ENCODE measurements around the gene DEFB113.
"Not testable (repeated sequence)": the region's sequence is repeated elsewhere in the genome, so short reads cannot be mapped to it uniquely, and the experiment has no call there.

The DEFB113 gene

DNA sequence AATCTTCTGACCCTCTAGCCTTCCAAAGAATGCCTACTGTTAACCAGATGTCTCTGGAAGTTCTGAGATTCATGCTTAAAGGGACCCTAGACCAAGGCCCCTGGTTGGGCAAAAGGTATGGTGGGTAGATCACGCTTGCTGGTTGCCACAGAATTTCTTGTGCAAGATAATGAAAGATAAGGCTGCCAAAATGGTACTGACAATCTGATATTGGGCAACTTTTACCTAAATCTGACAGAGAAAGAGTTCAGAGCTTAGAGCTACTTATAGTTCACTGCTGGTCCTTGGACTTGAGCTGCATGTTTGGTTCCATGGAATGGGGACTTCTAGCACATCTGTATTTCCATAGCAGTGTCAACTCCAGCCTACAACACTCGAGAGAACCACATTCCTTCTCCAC lies 17.5 kb downstream of the DEFB113 start:
- Mint-ChIP-seq H3K36me3 (ENCODE audit: low read depth) (no peaks in the 10 kb centered on the region), H3K27me3 (no peaks in the 10 kb centered on the region), H3K4me3 (no peak overlapping the region), H3K27ac (no peak overlapping the region), H3K9me3 (peaks cover 10% of the 10 kb centered on the region), H3K4me1 (ENCODE audit: low read depth) (no peaks in the 10 kb centered on the region)

DNA sequence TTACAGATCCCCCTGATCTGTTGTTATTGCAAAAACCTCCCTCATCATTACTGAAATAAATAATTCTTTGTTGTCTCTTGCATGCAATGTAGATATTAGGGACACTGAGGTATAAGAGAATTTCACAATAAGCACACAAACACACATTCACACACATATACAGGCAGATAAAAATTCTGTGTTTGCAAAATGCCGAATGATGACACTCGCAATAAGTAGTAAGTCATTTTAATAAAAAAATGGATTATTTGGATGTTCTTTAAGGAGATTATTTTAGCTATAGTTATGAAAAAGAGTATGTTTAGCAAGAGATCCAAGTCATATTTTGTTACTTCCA lies 19.0 kb downstream of the DEFB113 start:
- H3K36me3 Mint-ChIP-seq (ENCODE audit: low read depth), result no peaks in the 10 kb centered on the region
- H3K9me3 Mint-ChIP-seq, result peaks cover 6% of the 10 kb centered on the region
- no peak overlapping the region for H3K4me3 Mint-ChIP-seq
- H3K27me3 Mint-ChIP-seq, result no peaks in the 10 kb centered on the region
- no peaks in the 10 kb centered on the region for H3K4me1 Mint-ChIP-seq (ENCODE audit: low read depth)
- H3K27ac Mint-ChIP-seq, result no peak overlapping the region

DNA sequence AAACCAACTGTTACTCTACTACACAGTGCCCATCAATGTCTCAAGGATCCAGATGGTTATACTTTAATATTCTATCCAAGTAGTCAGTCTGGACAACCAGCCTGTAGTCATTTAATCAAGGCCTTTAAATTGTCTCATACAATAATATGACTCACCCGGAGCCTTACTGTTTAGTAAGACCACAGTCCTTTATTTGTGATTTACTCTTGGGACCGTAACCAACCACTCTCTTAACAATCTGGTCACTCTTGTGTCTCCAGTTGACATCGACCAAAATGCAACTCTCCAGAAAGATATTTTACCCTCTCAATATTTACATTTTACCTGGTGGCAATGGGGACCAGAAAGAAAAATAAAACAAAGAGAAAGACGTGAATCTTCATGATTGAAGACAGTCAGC lies 20.4 kb downstream of the DEFB113 start:
- H3K36me3 Mint-ChIP-seq (ENCODE audit: low read depth), result no peaks in the 10 kb centered on the region
- no peak overlapping the region for H3K27ac Mint-ChIP-seq
- no peaks in the 10 kb centered on the region for H3K27me3 Mint-ChIP-seq
- H3K4me1 Mint-ChIP-seq (ENCODE audit: low read depth), result no peaks in the 10 kb centered on the region
- H3K4me3 Mint-ChIP-seq, result no peak overlapping the region
- peaks cover 9% of the 10 kb centered on the region for H3K9me3 Mint-ChIP-seq

DNA sequence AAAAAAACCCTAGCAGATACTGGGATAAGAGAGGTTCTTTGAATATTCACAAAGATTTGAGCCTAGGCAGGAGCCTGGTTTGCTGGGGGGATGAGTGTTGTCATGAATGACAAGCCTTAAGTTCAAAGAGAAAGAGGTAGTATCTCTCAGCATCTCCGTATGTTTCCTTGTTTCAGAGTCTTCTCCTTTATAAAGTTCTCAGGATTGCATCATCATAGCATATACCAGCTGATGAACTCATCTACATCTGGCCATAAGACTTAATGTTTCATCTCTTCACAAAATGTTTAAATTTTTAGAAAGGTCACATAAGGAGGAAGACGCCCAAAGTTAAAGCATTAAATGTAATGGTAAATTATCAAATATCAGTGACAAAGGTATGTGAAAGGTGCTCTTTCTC lies 22.6 kb downstream of the DEFB113 start:
- H3K9me3 Mint-ChIP-seq, result peaks cover 9% of the 10 kb centered on the region

DNA sequence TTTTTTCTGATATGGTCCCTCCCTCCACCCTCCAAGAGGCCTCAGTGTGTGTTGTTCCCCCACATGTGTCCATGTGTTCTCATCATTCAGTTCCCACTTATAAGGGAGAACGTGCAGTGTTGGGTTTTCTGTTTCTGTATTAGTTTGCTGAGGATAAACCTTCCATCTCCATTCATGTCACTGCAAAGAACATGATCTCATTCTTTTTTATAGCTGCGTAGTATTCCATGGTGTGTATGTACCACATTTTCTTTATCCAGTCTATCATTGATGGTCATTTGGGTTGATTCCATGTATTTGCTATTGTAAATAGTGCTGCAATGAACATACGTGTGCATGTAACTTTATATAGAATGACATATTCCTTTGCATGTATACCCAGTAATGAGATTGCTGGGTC lies 25.4 kb downstream of the DEFB113 start:
- not testable (repeated sequence) for H3K9me3 Mint-ChIP-seq; H3K4me1 Mint-ChIP-seq (ENCODE audit: low read depth); H3K27ac Mint-ChIP-seq; H3K36me3 Mint-ChIP-seq (ENCODE audit: low read depth); H3K4me3 Mint-ChIP-seq; H3K27me3 Mint-ChIP-seq

More for the DNA sequence above, 22.6 kb downstream of the DEFB113 start:
- no peaks in the 10 kb centered on the region for H3K36me3 Mint-ChIP-seq (ENCODE audit: low read depth)
- H3K27ac Mint-ChIP-seq, result no peak overlapping the region
- H3K4me1 Mint-ChIP-seq (ENCODE audit: low read depth), result no peaks in the 10 kb centered on the region
- no peaks in the 10 kb centered on the region for H3K27me3 Mint-ChIP-seq
- no peak overlapping the region for H3K4me3 Mint-ChIP-seq

DNA sequence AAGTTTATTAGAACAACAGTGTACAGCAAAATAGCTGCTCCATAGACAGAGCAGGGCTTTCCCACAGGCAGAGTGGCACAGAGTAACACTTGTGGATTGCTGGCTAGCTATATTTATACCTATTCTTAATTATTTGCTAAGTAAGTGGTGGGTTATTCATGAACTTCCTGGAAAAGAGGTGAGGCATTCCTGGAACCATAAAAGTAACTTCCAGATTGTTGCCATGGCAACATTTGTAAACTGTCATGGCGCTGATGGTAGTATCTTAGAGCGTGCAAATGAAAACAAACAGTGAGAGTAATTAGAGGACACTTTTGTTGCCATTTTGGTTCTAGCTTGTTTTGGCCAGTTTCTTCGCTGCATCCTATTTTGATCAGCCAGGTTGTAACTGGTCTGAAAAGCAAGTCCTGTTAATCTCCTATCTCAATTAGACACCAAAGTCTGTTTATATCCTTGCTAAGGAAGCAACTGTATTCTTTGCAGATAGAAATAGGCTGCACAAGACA lies 29.4 kb downstream of the DEFB113 start:
- Mint-ChIP-seq H3K4me1 (ENCODE audit: low read depth) (no peaks in the 10 kb centered on the region), H3K36me3 (ENCODE audit: low read depth) (no peaks in the 10 kb centered on the region), H3K27ac (no peak overlapping the region)

DNA sequence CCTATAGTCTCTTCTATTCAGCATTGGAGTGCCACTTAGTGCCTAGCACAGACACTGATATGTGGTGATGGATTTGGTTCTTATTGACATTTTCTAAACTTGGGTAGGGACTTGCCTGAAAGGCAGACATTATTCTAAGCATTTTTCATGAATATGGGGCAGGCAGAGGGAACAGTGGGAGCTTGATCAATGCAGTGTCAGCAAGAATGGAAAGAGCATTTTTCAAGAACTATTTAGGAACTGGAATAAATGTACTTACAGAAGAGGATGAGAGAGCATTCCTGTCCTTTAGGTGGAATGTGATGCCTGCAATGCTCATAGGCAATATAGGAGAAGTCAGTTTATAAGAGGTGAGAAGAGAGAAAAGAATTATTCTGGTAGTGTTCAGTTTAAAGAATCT lies 31.6 kb downstream of the DEFB113 start:
- no peak overlapping the region for H3K4me3 Mint-ChIP-seq
- H3K4me1 Mint-ChIP-seq (ENCODE audit: low read depth), result no peaks in the 10 kb centered on the region
- no peak overlapping the region for H3K27ac Mint-ChIP-seq
- H3K9me3 Mint-ChIP-seq, result no peaks in the 10 kb centered on the region
- H3K27me3 Mint-ChIP-seq, result no peaks in the 10 kb centered on the region
- H3K36me3 Mint-ChIP-seq (ENCODE audit: low read depth), result no peaks in the 10 kb centered on the region

More for the DNA sequence above, 29.4 kb downstream of the DEFB113 start:
- Mint-ChIP-seq H3K27me3 (no peaks in the 10 kb centered on the region), H3K4me3 (no peak overlapping the region), H3K9me3 (peaks cover 3% of the 10 kb centered on the region)

DNA sequence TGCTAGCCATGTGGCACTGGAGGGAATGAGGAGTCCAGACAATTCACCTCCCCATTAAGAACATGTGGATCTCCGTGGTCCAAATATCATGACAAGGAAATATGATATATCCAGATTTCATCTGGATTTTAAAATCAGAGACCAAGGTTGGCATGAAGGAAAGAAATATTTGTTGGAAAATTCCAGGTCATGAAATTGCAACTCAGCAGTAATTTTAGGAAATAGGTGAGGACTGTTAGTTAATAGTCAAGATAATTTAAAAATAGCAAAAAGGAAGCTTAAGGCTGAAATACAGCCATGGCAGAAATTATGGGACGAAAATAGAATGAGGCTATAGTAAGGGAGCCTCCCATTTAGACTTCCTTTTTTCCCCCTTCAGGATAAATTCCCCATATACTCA lies 32.4 kb downstream of the DEFB113 start:
- Mint-ChIP-seq H3K4me1 (ENCODE audit: low read depth) (no peaks in the 10 kb centered on the region), H3K4me3 (no peak overlapping the region), H3K9me3 (no peaks in the 10 kb centered on the region), H3K27ac (no peak overlapping the region), H3K36me3 (ENCODE audit: low read depth) (no peaks in the 10 kb centered on the region), H3K27me3 (no peaks in the 10 kb centered on the region)

DNA sequence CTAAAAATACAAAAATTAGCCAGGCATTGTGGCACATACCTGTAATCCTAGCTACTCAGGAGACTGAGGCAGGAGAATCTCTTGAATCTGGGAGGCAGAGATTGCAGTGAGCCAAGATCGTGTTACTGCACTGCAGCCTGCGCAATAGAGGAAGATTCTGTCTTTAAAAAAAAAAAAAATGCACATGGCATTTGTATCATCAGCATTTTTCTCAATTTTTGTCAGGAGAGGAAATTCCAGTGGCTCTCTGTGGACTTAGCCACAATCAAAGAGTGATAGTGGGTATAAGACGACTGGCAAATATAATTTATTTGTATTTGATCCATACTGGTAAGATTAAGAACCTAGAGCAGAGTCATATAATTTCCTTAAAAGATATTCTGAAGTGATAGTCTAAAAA lies 34.0 kb downstream of the DEFB113 start:
- Mint-ChIP-seq H3K4me1 (ENCODE audit: low read depth) (no peaks in the 10 kb centered on the region), H3K27ac (no peak overlapping the region), H3K36me3 (ENCODE audit: low read depth) (no peaks in the 10 kb centered on the region), H3K4me3 (no peak overlapping the region), H3K27me3 (no peaks in the 10 kb centered on the region), H3K9me3 (no peaks in the 10 kb centered on the region)

DNA sequence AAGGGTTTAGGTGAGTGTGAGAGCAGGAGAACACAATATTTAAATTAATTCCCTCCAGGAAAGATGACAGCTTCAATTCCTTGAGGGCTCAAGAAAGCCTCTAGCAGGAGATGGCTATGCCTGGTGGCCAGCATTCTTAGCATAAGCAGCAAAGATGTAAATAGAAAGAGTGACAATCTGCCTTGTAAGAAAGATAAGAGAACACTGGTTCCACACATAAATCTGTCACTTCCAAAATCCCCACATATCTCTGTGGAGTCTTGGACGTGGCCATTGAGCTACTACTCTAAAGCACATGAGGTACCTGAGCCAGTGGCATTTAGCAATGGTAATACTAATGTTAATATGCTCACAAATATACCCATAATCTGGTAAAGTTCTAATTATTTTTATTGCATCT lies 34.7 kb downstream of the DEFB113 start:
- H3K27me3 Mint-ChIP-seq, result no peaks in the 10 kb centered on the region
- H3K4me1 Mint-ChIP-seq (ENCODE audit: low read depth), result no peaks in the 10 kb centered on the region
- H3K4me3 Mint-ChIP-seq, result no peak overlapping the region
- H3K9me3 Mint-ChIP-seq, result no peaks in the 10 kb centered on the region
- no peaks in the 10 kb centered on the region for H3K36me3 Mint-ChIP-seq (ENCODE audit: low read depth)
- H3K27ac Mint-ChIP-seq, result no peak overlapping the region

DNA sequence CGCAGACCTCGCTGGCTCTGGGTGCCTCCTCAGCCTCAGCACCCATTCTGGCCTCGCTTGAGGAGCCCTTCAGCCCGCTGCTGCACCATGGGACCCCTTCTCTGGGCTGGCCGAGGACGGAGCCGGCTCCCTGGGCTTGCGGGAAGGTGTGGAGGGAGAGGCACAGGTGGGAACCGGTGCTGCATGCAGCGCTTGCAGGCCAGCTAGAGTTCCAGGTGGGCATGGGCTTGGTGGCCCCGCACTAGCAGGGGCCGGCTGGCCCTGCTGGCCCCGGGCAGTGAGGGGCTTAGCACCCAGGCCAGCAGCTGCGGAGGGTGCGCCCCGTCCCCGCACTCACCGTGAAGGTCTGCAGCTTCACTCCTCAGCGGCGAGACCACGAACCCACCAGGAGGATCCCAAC lies 35.9 kb downstream of the DEFB113 start:
- Mint-ChIP-seq H3K27me3 (no peaks in the 10 kb centered on the region), H3K27ac (no peak overlapping the region), H3K4me1 (ENCODE audit: low read depth) (no peaks in the 10 kb centered on the region)

DNA sequence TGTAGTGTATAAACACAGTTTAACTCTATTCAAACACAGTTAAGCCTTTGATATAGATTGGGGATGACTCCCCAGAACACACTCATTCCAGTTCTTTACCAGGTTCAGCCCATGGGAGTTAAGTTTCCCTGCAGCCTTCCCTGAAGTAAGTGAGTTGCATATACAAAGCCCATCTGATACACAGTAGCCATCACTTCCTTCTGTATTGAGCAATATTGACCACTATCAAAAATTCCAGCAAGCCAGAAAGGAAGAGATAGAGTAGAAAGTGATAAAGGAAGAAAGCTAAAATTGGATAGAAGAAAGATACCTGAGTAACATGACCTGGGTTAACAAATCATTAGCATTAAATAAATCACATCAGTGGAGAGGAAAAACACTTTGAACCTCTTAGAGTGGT lies 40.1 kb downstream of the DEFB113 start:
- Mint-ChIP-seq H3K4me1 (ENCODE audit: low read depth) (no peaks in the 10 kb centered on the region), H3K27ac (no peak overlapping the region), H3K27me3 (no peaks in the 10 kb centered on the region), H3K9me3 (no peaks in the 10 kb centered on the region), H3K36me3 (ENCODE audit: low read depth) (no peaks in the 10 kb centered on the region), H3K4me3 (no peak overlapping the region)

More for the DNA sequence above, 35.9 kb downstream of the DEFB113 start:
- Mint-ChIP-seq H3K9me3 (no peaks in the 10 kb centered on the region), H3K36me3 (ENCODE audit: low read depth) (no peaks in the 10 kb centered on the region), H3K4me3 (no peak overlapping the region)

DNA sequence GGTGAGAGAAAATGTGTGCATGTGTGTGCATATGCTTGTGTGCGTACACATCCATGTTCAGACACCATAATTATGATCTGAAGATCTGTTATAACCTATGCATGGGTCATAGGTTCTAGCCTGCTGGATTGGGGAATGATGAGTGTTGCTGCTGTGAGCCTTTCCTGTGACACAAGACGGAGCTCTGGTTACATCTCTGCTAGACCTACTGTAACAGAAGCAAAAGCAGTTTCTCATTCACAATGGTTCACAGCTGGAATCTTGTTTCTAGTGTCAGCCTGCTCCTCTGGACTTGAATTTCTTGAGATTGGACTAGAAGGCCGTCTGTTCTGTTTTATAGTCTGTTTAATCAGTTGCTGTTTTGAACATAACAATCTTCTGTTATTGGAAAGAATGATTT lies 45.6 kb downstream of the DEFB113 start:
- H3K4me3 Mint-ChIP-seq, result no peak overlapping the region
- H3K36me3 Mint-ChIP-seq (ENCODE audit: low read depth), result no peaks in the 10 kb centered on the region
- no peak overlapping the region for H3K27ac Mint-ChIP-seq
- no peaks in the 10 kb centered on the region for H3K27me3 Mint-ChIP-seq
- no peaks in the 10 kb centered on the region for H3K9me3 Mint-ChIP-seq
- H3K4me1 Mint-ChIP-seq (ENCODE audit: low read depth), result no peaks in the 10 kb centered on the region

DNA sequence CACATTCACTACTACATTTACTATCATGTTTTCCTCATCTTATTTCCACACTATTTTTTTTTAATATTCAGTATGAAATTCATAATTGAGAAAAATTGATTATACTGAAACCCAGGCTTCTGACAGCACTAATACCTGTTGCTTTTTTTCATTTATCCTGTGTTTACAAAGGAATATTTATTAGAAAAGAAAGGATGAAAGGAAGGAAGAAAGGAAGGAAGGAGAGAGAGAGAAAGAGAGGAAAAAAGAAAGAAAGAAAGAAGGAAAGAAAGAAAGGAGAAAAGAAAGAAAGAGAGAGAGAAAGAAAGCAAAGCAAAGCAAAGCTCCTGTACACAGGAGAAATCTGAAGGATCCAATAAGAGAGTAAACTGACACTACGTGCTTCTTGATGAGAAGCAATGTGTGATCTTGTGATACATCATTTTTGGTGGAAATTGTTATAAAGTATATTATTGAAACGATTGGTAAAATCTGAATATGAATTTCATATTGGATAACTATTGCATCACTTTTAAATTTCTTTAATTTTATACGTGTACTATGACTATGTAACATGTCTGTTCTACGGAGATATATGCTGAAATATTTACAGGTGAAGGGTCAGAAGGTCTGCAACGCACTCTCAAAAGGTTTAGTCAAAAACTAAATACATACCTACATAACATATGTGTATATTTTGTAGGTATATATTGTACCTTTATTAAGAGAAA lies 49.3 kb downstream of the DEFB113 start:
- H3K4me3 Mint-ChIP-seq, result no peak overlapping the region
- H3K27me3 Mint-ChIP-seq, result no peaks in the 10 kb centered on the region
- no peaks in the 10 kb centered on the region for H3K9me3 Mint-ChIP-seq
- no peak overlapping the region for H3K27ac Mint-ChIP-seq
- no peaks in the 10 kb centered on the region for H3K36me3 Mint-ChIP-seq (ENCODE audit: low read depth)
- no peaks in the 10 kb centered on the region for H3K4me1 Mint-ChIP-seq (ENCODE audit: low read depth)

DNA sequence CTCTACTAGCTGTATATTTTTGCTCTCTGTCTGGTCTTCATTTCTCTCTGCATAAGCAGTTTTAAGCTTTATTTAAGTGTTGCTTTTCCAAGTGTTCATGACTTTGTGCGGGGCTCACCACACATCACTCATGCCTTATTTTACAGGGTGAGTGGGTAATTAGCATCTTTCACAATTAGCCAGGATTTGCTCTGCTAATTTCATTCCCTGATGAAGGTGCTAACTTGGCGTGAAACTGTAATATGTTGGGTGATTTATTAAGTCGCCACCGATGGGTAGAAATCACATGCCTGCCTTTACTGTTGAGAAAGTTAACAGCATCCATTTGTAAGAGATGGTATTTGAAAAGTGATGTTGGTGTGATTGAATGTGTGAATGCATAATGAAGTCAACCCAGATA lies 50.2 kb downstream of the DEFB113 start:
- H3K36me3 Mint-ChIP-seq (ENCODE audit: low read depth), result no peaks in the 10 kb centered on the region
- H3K9me3 Mint-ChIP-seq, result no peaks in the 10 kb centered on the region
- H3K27me3 Mint-ChIP-seq, result no peaks in the 10 kb centered on the region
- H3K4me1 Mint-ChIP-seq (ENCODE audit: low read depth), result no peaks in the 10 kb centered on the region
- H3K27ac Mint-ChIP-seq, result no peak overlapping the region
- no peak overlapping the region for H3K4me3 Mint-ChIP-seq

DNA sequence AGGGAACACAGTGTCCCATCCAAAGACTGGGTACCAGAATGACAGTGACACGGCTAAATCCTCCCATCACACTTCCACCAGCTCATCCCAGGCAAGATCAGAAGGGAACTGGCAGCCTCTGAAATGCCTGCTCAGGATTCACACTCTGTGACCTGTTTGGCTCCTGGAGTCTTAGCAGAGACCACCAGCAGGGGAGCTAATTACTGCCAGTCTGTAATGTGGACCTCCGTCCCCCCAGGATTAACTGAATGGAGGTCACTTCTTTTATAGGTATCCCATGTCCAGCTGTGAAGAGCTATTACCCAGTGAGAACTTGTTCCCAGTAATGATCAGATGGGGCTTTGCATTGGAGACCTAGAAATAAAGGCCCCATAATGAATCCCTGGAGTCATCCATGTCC lies 50.6 kb downstream of the DEFB113 start:
- Mint-ChIP-seq H3K4me3 (no peak overlapping the region), H3K27me3 (no peaks in the 10 kb centered on the region), H3K36me3 (ENCODE audit: low read depth) (no peaks in the 10 kb centered on the region), H3K9me3 (no peaks in the 10 kb centered on the region), H3K27ac (no peak overlapping the region), H3K4me1 (ENCODE audit: low read depth) (no peaks in the 10 kb centered on the region)
